Stomach (tissue), 9 donors: ENCODE results near the gene TBC1D1. TPM values are rescaled to one million over a fixed set of nuclear protein-coding genes. Genes with fewer than 3 reads are reported as not detected.

Source experiments
- DNase-seq, 2 donors: peaks; one replicate each; pipeline versions ENCODE4 v3.0.0 to v3.0.0-alpha.2; 2013 to 2019
- H3K27ac ChIP-seq, 5 donors: fragments of 200-600 bp in 4 of 5; sonication (generic) in 4 of 5; one replicate each; pipeline ENCODE4 v1.5.1; 2013 to 2019; ENCODE audit warnings: mild to moderate bottlenecking in 1 of 5, moderate library complexity in 1 of 5
- H3K27me3 ChIP-seq, 3 donors: fragments of 200-600 bp; sonication (generic); one replicate each; pipeline ENCODE4 v1.5.1; 2017 to 2019; ENCODE audit warnings: mixed run types in 1 of 3
- H3K36me3 ChIP-seq, 4 donors: fragments of 200-600 bp; sonication (generic); 1 replicate in 3 of 4; 2 replicates in 1 of 4; pipeline ENCODE4 v1.5.1; 2016 to 2019
- H3K4me1 ChIP-seq, 4 donors: fragments of 200-600 bp; sonication (generic); one replicate each; pipeline ENCODE4 v1.5.1; 2016 to 2019
- H3K4me3 ChIP-seq, 4 donors: fragments of 200-600 bp; sonication (generic) in 3 of 4; one replicate each; pipeline ENCODE4 v1.5.1; 2016 to 2019; ENCODE audit warnings: mild to moderate bottlenecking in 1 of 4
- H3K9me3 ChIP-seq, 4 donors: fragments of 200-600 bp; sonication (generic); one replicate each; pipeline ENCODE4 v1.5.1; 2016 to 2019
- CTCF ChIP-seq, 7 experiments: fragments of 450-650 bp in 4 of 7; fragments of 200-600 bp in 3 of 7; sonication (generic) in 3 of 7; IDR thresholded peaks; one replicate each; pipeline ENCODE4 v1.5.1; 2016 to 2019; ENCODE audit warnings: antibody characterized with exemption in 7 of 7, control low read depth in 2 of 7, mild to moderate bottlenecking in 1 of 7
- EP300 ChIP-seq: sonication (generic); formaldehyde crosslinking; IDR thresholded peaks from one replicate; pipeline ENCODE4 v1.6.1; 2017; ENCODE audit warnings: antibody characterized with exemption
- POLR2A ChIP-seq, 4 donors: fragments of 450-650 bp; IDR thresholded peaks; one replicate each; pipeline ENCODE4 v1.6.1; 2016; ENCODE audit warnings: antibody characterized with exemption in 4 of 4, control low read depth in 2 of 4, mild to moderate bottlenecking in 1 of 4, moderate library complexity in 1 of 4
- POLR2AphosphoS5 ChIP-seq, 3 donors: sonication (generic); formaldehyde crosslinking; IDR thresholded peaks; one replicate each; pipeline ENCODE4 v1.6.1; 2016; ENCODE audit warnings: antibody characterized with exemption in 3 of 3
- WGBS, 5 donors: extraction: QIAGEN DNeasy Blood & Tissue Kit in 3 of 5; methylation state at CpG; one replicate each; pipeline versions ENCODE4 v1.1.5 to v1.1.7; 2013 to 2018; 5-methylcytosine and 5-hydroxymethylcytosine counted together
- intact Hi-C: fragments of 100-400 bp; cut with DNase I; formaldehyde crosslinking; loops from one replicate; pipeline ENCODE4 v1.15.1; 2023; ENCODE audit warnings: low total_unique reads
- polyA plus RNA-seq, 3 donors: library from polyadenylated mRNA; stranded (reverse); fragments of 200-250 nt; gene quantifications; one replicate each; pipeline ENCODE4 v1.2.3, GENCODE V29; 2013
- total RNA-seq, 5 donors: library from RNA; depleted of rRNA; stranded (reverse); fragments of >200 nt; gene quantifications; one replicate each; pipeline versions ENCODE4 v1.1.0 to v1.2.3, GENCODE V29; 2014 to 2016
- donor health status: healthy with polysubstance abuse.
- donor health status: Bipolar disorder and iron deficiency.
- donor health status: healthy.

The TBC1D1 gene
- total and polyA plus RNA-seq, 8 donors: 18.8 to 165 (median 49.5) TPM

- Histone ChIP-seq H3K36me3 (peaks cover 22 to 68% (median 38%) of the 10 kb centered on the region in 4 donors), H3K9me3 (no peaks in the 10 kb centered on the region), H3K27me3 (no peaks in the 10 kb centered on the region), H3K4me1 (peaks cover 0 to 24% (median 6%) of the 10 kb centered on the region in 4 donors), H3K4me3 (no peak overlapping the region), H3K27ac (peak overlapping the region in 2 of 5 donors; percentile 1 to 18)
- WGBS, 5 donors: 83 to 93% (median 91%) methylated on average over 4 of the region's 4 CpGs
- intact Hi-C loops: no loop called here
- DNase-seq: no peak
- no peak for TF ChIP-seq POLR2AphosphoS5 (IDR thresholded peaks at IDR 0.05)
- no peak for TF ChIP-seq CTCF (IDR thresholded peaks at IDR 0.05)
- no peak for TF ChIP-seq POLR2A (IDR thresholded peaks at IDR 0.05)
- TF ChIP-seq EP300: no peak
These were observed 208.2 kb downstream of the TBC1D1 start for GRCh38 chr4:38099020-38099600.

GRCh38 chr4:38099908-38100407, 209.1 kb downstream of the TBC1D1 start:
- Histone ChIP-seq H3K4me1 (peaks cover 0 to 24% (median 6%) of the 10 kb centered on the region in 4 donors), H3K36me3 (peaks cover 22 to 73% (median 43%) of the 10 kb centered on the region in 4 donors), H3K27me3 (no peaks in the 10 kb centered on the region), H3K27ac (peak overlapping the region in 3 of 5 donors; percentile 18 to 39 (median 33)), H3K4me3 (no peak overlapping the region), H3K9me3 (no peaks in the 10 kb centered on the region)
- intact Hi-C loops: no loop called here
- no peak for DNase-seq
- TF ChIP-seq CTCF (IDR thresholded peaks at IDR 0.05) (no peak), POLR2A (IDR thresholded peaks at IDR 0.05) (no peak), POLR2AphosphoS5 (IDR thresholded peaks at IDR 0.05) (no peak), EP300 (no peak)
- WGBS, 5 donors: 78 to 93% (median 90%) methylated on average over 3 of the region's 3 CpGs

GRCh38 chr4:38100474-38101255, 209.8 kb downstream of the TBC1D1 start:
- peak overlapping the region in 2 of 5 donors; percentile 3 to 33 for H3K27ac ChIP-seq
- intact Hi-C loops: no loop called here
- WGBS, 5 donors: 95 to 99% (median 97%) methylated on average over 5 of the region's 5 CpGs

More at GRCh38 chr4:38100474-38101255, 209.8 kb downstream of the TBC1D1 start:
- H3K36me3 ChIP-seq: peaks cover 22 to 74% (median 43%) of the 10 kb centered on the region in 4 donors
- H3K9me3 ChIP-seq: no peaks in the 10 kb centered on the region
- H3K4me3 ChIP-seq: no peak overlapping the region
- peaks cover 0 to 28% (median 6%) of the 10 kb centered on the region in 4 donors for H3K4me1 ChIP-seq
- no peak for DNase-seq
- TF ChIP-seq POLR2AphosphoS5 (IDR thresholded peaks at IDR 0.05) (no peak), EP300 (no peak), POLR2A (IDR thresholded peaks at IDR 0.05) (no peak), CTCF (IDR thresholded peaks at IDR 0.05) (no peak)
- no peaks in the 10 kb centered on the region for H3K27me3 ChIP-seq
